Bone marrow (tissue), 2 donors: Measurements from ENCODE around the gene DHRS4.
A peak's percentile ranks its signal among the peaks of the same experiment; 100 is the strongest.
"Not testable (repeated sequence)": the region's sequence is repeated elsewhere in the genome, so short reads cannot be mapped to it uniquely, and the experiment has no call there.

ENCODE experiments used
- DNase-seq, 2 donors: peaks; one replicate each; lab custom pipeline; 2025; lab: John Stamatoyannopoulos, UW

Gene DHRS4

DNA sequence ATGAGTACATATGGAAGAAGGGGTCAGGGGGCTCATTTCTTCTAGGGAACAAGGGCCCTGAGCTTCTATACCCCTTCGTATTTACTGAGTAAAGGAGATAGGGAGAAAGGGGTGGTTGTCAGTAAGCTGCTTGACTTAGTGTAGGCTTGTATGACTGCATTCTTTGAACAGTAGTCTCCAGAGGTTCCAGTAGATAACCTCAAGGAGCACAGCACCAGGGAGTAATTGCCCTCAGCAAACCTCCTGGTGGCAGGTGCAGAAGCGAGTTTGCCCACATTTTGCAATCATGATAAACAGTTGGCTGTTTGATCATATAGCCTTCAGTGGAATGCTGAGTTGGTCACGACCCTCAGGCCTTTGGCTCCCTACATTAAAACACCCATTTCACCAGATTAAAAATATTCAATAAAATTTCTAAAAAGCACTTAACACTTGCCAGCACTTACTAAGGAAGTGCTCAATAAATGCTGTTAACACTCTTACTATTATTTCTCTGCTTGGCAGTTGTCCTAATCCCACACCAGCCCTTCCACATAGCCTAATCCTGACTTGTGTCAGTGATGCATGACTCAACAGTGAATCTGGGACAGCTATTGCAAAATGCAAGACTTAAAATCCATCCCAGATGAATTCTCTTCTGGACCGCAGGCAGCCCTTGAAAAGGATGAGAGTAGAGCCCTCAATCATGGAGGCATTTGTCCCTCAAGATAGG is 31.5 kb downstream of the DHRS4 start:
- DNase-seq, result no peak

- DNase-seq, result not testable (repeated sequence)
These were observed 34.6 kb downstream of the DHRS4 start for GRCh38 chr14:23988223-23988606.

DNA sequence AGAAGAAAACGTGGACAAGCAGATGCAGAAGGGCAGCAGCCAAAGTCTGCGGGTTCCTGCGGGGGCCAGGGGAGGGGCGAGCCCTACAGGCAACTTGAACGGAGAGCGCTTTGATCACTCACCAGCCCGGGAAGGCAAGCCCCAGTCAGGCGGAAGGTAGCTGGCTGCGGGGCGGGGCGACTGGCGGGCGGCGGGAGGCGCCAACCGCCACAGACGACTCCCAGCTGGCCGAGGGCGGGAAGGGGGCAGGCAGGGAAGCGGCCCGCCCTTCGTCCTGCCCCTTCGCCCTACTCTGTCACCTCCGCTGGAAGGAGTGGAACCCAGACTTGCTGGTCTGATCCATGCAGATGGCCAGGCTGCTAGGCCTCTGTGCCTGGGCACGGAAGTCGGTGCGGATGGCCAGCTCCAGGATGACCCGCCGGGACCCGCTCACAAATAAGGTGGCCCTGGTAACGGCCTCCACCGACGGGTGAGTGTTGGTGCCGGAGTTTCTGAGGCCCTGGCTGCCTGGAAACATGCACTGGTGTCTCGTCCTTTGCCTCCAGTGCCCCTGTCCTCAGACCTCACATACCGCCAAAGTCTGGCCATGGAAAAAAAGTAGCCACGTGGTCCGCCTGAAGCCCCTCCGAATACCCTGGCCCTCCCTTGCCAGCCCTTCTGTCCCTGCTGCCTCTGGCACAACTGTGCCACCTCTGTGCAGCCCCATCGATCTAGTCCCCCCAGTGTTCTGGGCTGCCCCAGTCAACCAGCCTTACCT is 35.2 kb downstream of the DHRS4 start, which contains the start of gene DHRS4L2:
TSS of gene DHRS4L2 (plus strand) at position 323 of the 757 bp plus-strand sequence. CDS start at position 342, 19 bp downstream.
- DNase-seq, result peak; percentile 37 to 71

GRCh38 chr14:23989734-23990445 is 36.3 kb downstream of the DHRS4 start:
- not testable (repeated sequence) for DNase-seq

DNA sequence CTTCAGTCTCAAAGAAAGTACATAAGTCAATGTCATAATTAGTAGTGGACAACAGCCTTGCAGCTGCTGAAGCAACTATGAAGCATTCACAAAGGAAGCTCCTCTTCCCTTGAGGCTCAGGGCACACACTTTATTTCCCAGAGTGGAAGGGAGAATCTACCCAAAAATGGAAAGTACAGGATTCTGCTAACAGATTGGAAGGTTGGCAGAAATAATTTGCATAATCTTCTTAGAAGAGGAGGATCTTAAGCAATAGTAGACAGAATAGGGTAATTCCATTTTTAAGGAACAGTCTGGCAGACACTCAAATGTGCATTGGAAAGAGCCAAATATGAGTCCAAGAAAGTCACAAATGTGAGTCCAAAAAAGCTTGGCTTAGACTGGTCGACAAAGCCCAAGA is 37.4 kb downstream of the DHRS4 start:
- not testable (repeated sequence) for DNase-seq

DNA sequence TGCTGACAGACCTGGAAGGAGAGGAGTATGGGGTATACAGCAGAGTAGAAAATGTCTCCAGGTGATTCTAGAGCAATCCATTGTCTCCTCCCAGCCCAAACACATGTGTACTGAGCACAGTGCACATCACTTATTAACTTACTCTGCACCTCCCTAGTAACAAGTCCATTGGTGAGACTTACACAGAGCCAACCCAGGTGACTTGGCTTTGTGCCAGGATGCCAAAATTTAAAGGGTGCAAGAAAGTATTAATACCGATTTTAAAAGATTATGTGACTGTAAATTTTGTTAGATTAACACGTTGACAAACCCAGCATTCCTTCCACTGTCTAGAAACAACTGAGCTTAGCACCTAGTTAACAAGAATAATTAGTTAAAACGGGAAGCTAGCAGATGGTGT is 39.5 kb downstream of the DHRS4 start:
- DNase-seq, result not testable (repeated sequence)

GRCh38 chr14:23996009-23996408 is 42.4 kb downstream of the DHRS4 start:
- not testable (repeated sequence) for DNase-seq

DNA sequence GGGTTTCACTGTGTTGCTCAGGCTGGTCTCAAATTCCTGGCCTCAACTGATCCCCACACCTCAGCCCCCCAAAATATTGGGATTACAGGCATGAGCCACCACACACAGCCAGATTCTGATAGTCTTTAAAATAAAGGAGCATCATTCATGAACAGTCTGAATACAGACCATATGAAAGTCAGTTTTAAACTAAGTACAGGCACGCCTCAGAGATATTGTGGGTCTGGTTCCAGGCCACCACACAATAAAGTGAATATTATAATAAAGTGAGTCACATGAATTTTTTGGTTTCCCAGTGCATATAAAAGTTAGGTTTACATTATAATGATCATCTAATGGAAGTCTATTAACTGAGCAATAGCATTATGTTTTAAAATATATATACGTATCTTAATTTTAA is 43.3 kb downstream of the DHRS4 start:
- not testable (repeated sequence) for DNase-seq

DNA sequence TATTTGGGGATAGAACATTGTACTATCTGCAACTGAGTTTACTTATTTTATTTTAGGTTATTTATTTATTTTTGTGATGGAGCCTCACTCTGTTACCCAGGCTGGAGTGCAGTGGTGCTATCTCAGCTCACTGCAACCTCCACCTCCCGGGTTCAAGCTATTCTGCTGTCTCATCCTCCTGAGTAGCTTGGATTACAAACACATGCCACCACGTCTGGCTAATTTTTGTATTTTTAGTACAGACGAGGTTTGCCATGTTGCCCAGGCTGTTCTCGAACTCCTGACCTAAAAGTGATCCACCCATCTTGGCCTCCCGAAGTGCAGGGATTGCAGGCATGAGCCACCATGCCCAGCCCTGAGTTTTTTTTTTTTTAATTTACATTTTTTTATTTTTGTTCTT is 46.1 kb downstream of the DHRS4 start:
- not testable (repeated sequence) for DNase-seq

DNA sequence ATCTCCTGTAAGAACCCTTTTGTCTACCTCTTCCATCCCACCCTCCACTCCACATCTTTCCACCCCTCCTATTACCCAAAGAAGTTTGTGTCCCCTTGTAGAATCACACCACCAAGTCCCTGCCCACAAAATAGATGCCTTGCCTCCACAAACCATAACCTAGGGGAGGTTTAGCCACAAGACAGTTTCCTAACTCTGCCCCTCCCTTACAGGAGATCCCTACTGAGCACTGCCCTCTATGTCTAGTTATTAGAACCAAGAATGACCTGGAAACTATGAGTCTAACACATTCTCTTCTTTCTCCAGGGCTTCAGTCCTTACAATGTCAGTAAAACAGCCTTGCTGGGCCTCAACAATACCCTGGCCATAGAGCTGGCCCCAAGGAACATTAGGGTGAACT is 47.5 kb downstream of the DHRS4 start:
- DNase-seq, result not testable (repeated sequence)

DNA sequence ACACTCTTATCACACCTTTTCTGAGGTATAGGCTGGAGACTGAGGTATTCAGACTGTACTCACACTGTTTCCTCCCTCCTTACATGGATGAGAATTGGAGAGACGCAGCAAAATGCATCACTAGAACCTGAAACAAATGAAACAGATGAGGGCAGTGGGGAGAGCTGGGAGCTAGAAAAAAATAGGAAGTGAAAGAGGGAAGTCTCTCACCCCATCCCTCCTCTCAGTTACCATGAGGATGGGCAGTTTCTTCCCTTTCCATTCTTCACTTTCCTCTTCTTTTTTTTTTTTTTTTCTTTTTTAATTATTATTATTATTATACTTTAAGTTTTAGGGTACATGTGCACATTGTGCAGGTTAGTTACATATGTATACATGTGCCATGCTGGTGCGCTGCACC is 48.1 kb downstream of the DHRS4 start:
- not testable (repeated sequence) for DNase-seq

DNA sequence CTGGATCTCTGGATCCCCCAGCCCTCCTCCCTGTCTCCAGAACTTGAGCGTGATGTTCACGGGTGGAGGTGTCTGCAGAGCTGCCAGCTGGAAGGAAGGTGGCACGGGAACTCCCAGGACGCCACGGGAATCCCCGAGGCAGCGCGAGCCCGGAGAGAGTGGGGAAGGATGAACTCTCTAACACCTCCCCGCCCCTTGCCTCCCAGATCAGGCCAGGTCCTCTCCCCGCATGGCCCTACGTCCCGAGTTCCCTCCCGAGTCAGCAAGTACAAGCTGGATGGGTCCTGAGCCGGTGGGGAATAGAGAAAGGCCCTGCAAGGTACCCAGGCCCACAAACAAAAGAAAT is 52.9 kb downstream of the DHRS4 start:
- not testable (repeated sequence) for DNase-seq

DNA sequence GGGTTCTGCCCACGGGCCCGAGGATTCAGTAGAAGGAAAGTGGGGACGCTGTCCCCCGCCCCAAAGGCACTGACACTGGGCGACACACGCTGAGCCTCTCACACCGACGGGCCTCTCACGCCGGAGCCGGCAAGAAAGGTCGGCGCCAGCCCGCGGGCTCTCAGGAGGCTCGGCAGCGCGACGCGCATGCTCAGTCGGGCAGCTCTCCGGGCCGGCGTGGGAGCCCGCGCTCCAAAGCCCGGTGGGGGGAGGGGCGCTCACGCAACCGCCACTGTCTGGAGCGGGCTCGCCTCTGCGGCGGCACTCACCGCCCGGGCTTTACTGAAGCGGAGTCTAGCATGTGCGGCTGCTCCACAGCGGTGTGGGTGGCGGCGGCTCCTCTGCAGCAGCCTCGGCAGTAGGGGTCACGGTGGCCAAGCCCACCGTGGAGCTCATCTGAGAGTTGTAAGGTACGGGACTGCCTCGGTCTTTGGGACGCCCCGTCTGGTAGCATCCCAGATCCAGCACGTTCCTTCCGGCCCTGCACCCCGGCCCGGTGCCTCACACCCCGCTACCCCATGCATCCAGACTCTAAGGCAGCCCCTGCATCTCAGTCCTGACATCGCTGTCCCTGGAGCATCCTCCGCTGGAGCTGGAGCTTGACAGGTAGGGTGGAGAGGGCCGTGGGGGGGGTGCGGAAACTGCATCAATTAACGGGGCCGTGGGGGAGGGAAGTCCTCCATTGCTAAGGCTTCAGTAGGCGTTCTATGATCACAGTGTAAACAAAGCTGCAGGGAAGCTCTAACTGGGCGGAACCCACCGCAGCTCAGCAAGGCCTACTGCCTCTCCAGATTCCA is 53.5 kb downstream of the DHRS4 start:
- DNase-seq, result peak in 1 of 2 donors; percentile 3

DNA sequence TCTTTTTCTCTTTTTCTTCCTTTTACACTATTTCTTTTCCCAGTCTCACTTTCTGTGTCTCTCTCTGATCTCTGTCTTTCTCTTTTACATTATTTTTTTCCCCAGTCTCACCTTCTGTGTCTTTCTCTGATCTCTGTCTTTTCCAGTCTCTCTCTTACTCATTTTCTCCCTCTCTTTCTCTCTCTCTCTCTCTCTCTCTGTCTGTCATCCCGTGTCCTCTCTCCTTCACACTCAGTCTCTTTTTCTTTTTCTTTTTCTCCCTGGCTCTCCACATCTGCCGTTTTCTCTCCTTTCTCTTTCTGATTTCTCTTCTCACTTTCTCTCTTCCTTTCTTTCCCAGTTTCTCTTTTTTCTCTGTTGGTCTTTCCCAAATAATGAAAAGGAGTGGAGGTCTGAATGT is 57.5 kb downstream of the DHRS4 start:
- no peak for DNase-seq

- not testable (repeated sequence) for DNase-seq
These were observed 59.2 kb downstream of the DHRS4 start for GRCh38 chr14:24012726-24013273.

DNA sequence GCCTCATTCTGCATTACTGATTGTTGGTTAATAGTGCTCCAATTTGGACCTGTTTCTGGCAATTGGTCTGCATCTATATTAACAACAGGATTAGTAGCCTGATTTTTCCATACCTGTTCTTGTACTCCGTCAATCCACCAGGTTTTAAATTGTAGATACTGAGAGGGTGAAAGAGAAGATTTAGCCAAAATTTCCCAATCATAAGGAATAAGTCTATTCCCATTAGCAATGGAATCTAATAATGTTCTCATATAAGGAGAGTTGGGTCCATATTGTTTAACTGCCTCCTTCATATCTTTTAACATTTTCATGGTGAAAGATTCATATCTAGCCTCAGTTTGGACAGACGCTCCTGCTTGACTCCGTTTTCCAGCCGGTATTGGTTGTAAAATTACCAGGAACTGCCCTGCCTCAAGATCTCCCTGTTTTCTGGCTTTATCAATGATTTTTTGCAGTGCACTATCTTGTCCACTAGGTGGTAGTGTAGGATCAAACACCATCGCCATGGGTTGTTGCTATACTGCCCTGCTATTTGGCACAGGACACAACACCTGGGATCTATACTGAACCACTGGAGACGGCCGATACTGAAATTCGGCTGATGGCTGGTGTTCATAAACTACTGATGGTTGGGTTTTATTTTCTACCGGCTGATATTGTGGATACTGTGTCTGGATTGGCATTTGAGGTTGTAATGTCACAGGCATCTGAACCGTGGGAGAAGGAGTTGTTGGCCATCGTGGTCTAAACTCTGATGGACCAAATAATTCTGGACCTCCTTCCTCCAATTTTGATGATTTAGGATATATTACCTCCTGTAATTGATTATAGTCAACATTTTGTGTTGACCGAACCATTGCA is 60.3 kb downstream of the DHRS4 start:
- peak in 1 of 2 donors; percentile 76 for DNase-seq

DNA sequence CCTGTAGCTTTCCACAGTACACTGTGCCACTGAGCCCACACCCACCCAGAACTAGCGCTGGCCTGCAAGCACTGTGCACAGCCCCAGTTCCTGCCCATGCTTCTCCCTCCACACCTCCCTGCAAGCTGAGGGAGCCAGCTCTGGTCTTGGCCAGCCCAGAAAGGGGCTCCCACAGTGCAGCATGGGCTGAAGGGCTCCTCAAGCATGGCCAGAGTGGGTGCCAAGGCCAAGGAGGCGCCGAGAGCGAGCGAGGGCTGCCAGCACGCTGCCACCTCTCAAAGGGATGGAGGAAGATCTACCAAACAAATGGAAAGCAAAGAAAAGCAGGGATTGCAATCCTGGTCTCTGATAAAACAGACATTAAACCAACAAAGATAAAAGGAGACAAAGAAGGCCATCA is 62.2 kb downstream of the DHRS4 start:
- DNase-seq, result not testable (repeated sequence)
